Neural progenitor cell (in vitro differentiated cells): ENCODE data around the gene TRABD2B. TPM values are rescaled to one million over a fixed set of nuclear protein-coding genes. Genes with fewer than 3 reads are reported as not detected.

Source experiments
- DNase-seq: peaks from one replicate; pipeline ENCODE4 v3.0.0-alpha.2; 2016; ENCODE audit warnings: low spot score
- H2AFZ ChIP-seq: fragments of 200-600 bp; sonication (generic); replicated peaks from 2 replicates; pipeline ENCODE4 v1.6.1; 2016; ENCODE audit warnings: antibody characterized with exemption
- H3F3A ChIP-seq: fragments of 200-600 bp; sonication (generic); 2 replicates; pipeline ENCODE4 v1.6.1; 2016; ENCODE audit warnings: antibody characterized with exemption, low read depth
- H3K27ac ChIP-seq: fragments of 200-600 bp; sonication (generic); 2 replicates; pipeline ENCODE4 v1.5.1; 2016; ENCODE audit warnings: mild to moderate bottlenecking
- H3K27me3 ChIP-seq: fragments of 200-600 bp; sonication (generic); 2 replicates; pipeline ENCODE4 v1.6.1; 2016; ENCODE audit warnings: mild to moderate bottlenecking, moderate library complexity
- H3K36me3 ChIP-seq: fragments of 200-600 bp; sonication (generic); 2 replicates; pipeline ENCODE4 v1.5.1; 2016
- H3K4me1 ChIP-seq: fragments of 200-600 bp; sonication (generic); 2 replicates; pipeline ENCODE4 v1.6.1; 2016; ENCODE audit warnings: mixed run types
- H3K4me2 ChIP-seq: fragments of 200-600 bp; sonication (generic); 2 replicates; pipeline ENCODE4 v1.6.1; 2016
- H3K4me3 ChIP-seq: fragments of 200-600 bp; sonication (generic); 2 replicates; pipeline ENCODE4 v1.5.1; 2016
- H3K79me2 ChIP-seq: fragments of 200-600 bp; sonication (generic); 2 replicates; pipeline ENCODE4 v1.6.1; 2016; ENCODE audit warnings: low read depth
- H3K9ac ChIP-seq: fragments of 200-600 bp; sonication (generic); 2 replicates; pipeline ENCODE4 v1.6.1; 2016
- H3K9me3 ChIP-seq: fragments of 200-600 bp; sonication (generic); 2 replicates; pipeline ENCODE4 v1.5.1; 2016; ENCODE audit warnings: low read depth
- H4K20me1 ChIP-seq: fragments of 200-600 bp; sonication (generic); 2 replicates; pipeline ENCODE4 v1.6.1; 2016; ENCODE audit warnings: low read depth
- H3K27ac Mint-ChIP-seq: 3 replicates; pipeline ENCODE4 v1.8.0; 2021; ENCODE audit warnings: mixed read lengths
- H3K27me3 Mint-ChIP-seq: 2 replicates; pipeline ENCODE4 v1.8.0; 2022; ENCODE audit warnings: low read depth, mild to moderate bottlenecking, inconsistent platforms, moderate library complexity, mixed read lengths; ENCODE audit not compliant: insufficient read depth
- H3K36me3 Mint-ChIP-seq: 3 replicates; pipeline ENCODE4 v1.8.0; 2021; ENCODE audit warnings: mixed read lengths
- H3K4me1 Mint-ChIP-seq: 3 replicates; pipeline ENCODE4 v1.8.0; 2021; ENCODE audit warnings: mixed read lengths
- H3K4me3 Mint-ChIP-seq: 3 replicates; pipeline ENCODE4 v1.8.0; 2021; ENCODE audit warnings: mild to moderate bottlenecking, moderate library complexity, mixed read lengths
- H3K9me3 Mint-ChIP-seq: 3 replicates; pipeline ENCODE4 v1.8.0; 2020; ENCODE audit warnings: mixed read lengths
- CTCF ChIP-seq: fragments of 200-600 bp; sonication (generic); IDR thresholded peaks from 2 replicates; pipeline ENCODE4 v1.5.1; 2017; ENCODE audit warnings: antibody characterized with exemption, mild to moderate bottlenecking
- EZH2 ChIP-seq: fragments of 200-600 bp; sonication (generic); IDR thresholded peaks from 2 replicates; pipeline ENCODE4 v1.6.1; 2017; ENCODE audit warnings: antibody characterized with exemption, mild to moderate bottlenecking, moderate library complexity
- EZH2phosphoT487 ChIP-seq: fragments of 200-600 bp; sonication (generic); IDR thresholded peaks from 2 replicates; pipeline ENCODE4 v1.6.1; 2017; ENCODE audit warnings: antibody characterized with exemption
- total RNA-seq: library from RNA; depleted of rRNA; stranded (reverse); fragments of >200 nt; gene quantifications from 2 replicates; pipeline ENCODE4 v1.2.3, GENCODE V29; 2015; ENCODE audit warnings: low replicate concordance

The TRABD2B gene
- total RNA-seq, 1 donor from 2014 or later: 0.09 TPM

- H4K20me1 ChIP-seq: peaks cover 15% of the 10 kb centered on the region
- peaks cover 16% of the 10 kb centered on the region for H3K27me3 Mint-ChIP-seq
- no peak overlapping the region for H2AFZ ChIP-seq
- TF ChIP-seq EZH2phosphoT487 (no peak), CTCF (no peak), EZH2 (no peak)
- no peaks in the 10 kb centered on the region for H3K79me2 ChIP-seq
- no peak overlapping the region for H3K4me3 Mint-ChIP-seq
- peaks cover 66% of the 10 kb centered on the region for H3K27me3 ChIP-seq
- H3K4me1 Mint-ChIP-seq: peaks cover 51% of the 10 kb centered on the region
- no peak overlapping the region for H3K4me2 ChIP-seq
- peaks cover 7% of the 10 kb centered on the region for H3K4me1 ChIP-seq
- H3K4me3 ChIP-seq: no peak overlapping the region
- H3K36me3 ChIP-seq: no peaks in the 10 kb centered on the region
- no peaks in the 10 kb centered on the region for H3K9me3 Mint-ChIP-seq
- H3K27ac ChIP-seq: no peak overlapping the region
- H3K27ac Mint-ChIP-seq: no peak overlapping the region
- H3F3A ChIP-seq: peaks cover 7% of the 10 kb centered on the region
- DNase-seq: no peak
- no peaks in the 10 kb centered on the region for H3K9me3 ChIP-seq
- H3K9ac ChIP-seq: no peak overlapping the region
- H3K36me3 Mint-ChIP-seq: peaks cover 41% of the 10 kb centered on the region
Measured at GRCh38 chr1:47985018-47985417, 12.2 kb downstream of the TRABD2B start.

GRCh38 chr1:47984175-47984789 is 12.9 kb downstream of the TRABD2B start:
- Histone ChIP-seq H3K4me2 (peak overlapping the region; percentile 71), H3K9ac (no peak overlapping the region), H2AFZ (peak overlapping the region; percentile 65), H4K20me1 (peaks cover 15% of the 10 kb centered on the region), H3K9me3 (no peaks in the 10 kb centered on the region), H3K36me3 (no peaks in the 10 kb centered on the region), H3F3A (peaks cover 7% of the 10 kb centered on the region), H3K27ac (no peak overlapping the region), H3K4me3 (peak overlapping the region; percentile 37), H3K4me1 (peaks cover 7% of the 10 kb centered on the region), H3K27me3 (peaks cover 66% of the 10 kb centered on the region), H3K79me2 (no peaks in the 10 kb centered on the region)
- no peak overlapping the region for H3K27ac Mint-ChIP-seq
- peaks cover 52% of the 10 kb centered on the region for H3K4me1 Mint-ChIP-seq
- peaks cover 18% of the 10 kb centered on the region for H3K27me3 Mint-ChIP-seq
- no peaks in the 10 kb centered on the region for H3K9me3 Mint-ChIP-seq
- peak; percentile 81 for DNase-seq
- TF ChIP-seq EZH2phosphoT487: peak; percentile 32
- TF ChIP-seq CTCF: no peak
- TF ChIP-seq EZH2: peak; percentile 83
- H3K36me3 Mint-ChIP-seq: peaks cover 34% of the 10 kb centered on the region
- peak overlapping the region; percentile 72 for H3K4me3 Mint-ChIP-seq

GRCh38 chr1:47983691-47984090 is 13.5 kb downstream of the TRABD2B start:
- Histone ChIP-seq H3F3A (peaks cover 7% of the 10 kb centered on the region), H2AFZ (peak overlapping the region; percentile 65), H3K4me1 (peaks cover 7% of the 10 kb centered on the region), H3K4me2 (peak overlapping the region; percentile 71), H3K27ac (no peak overlapping the region), H3K27me3 (peaks cover 63% of the 10 kb centered on the region), H4K20me1 (peaks cover 15% of the 10 kb centered on the region), H3K36me3 (no peaks in the 10 kb centered on the region), H3K79me2 (no peaks in the 10 kb centered on the region), H3K9me3 (no peaks in the 10 kb centered on the region), H3K4me3 (peak overlapping the region; percentile 37), H3K9ac (no peak overlapping the region)
- Mint-ChIP-seq H3K9me3 (no peaks in the 10 kb centered on the region), H3K4me3 (peak overlapping the region; percentile 74), H3K27ac (no peak overlapping the region), H3K36me3 (peaks cover 28% of the 10 kb centered on the region), H3K4me1 (peaks cover 52% of the 10 kb centered on the region), H3K27me3 (peaks cover 18% of the 10 kb centered on the region)
- DNase-seq: no peak
- TF ChIP-seq EZH2phosphoT487: no peak
- no peak for TF ChIP-seq EZH2
- TF ChIP-seq CTCF: no peak
